ENCODE data around the gene FIGN. TPM values are rescaled to one million over a fixed set of nuclear protein-coding genes. Genes with fewer than 3 reads are reported as not detected.
A peak's percentile ranks its signal among the peaks of the same experiment; 100 is the strongest.

The FIGN gene
- total and polyA plus RNA-seq, 2 of the 13 experiments (the other 11 are each of a cell fraction or from before 2014, with no cell fraction given): 6.6 to 6.7 TPM

GRCh38 chr2:163580757-163581156 is 155.1 kb downstream of the FIGN start:
- Histone ChIP-seq H3K4me1 (ENCODE audit: insufficient read depth, low read length) (no peaks in the 10 kb centered on the region), H3K4me2 (ENCODE audit: low read depth, low read length) (no peak overlapping the region), H3K36me3 (replicated peaks in 1 of 2; ENCODE audit: control insufficient read depth in 1 of 2, insufficient read depth in 2 of 2, low read length in 2 of 2) (no peaks in the 10 kb centered on the region), H4K20me1 (ENCODE audit: insufficient read depth, low read length) (no peaks in the 10 kb centered on the region), H3K27me3 (ENCODE audit: control insufficient read depth in 1 of 2, insufficient read depth in 2 of 2, low read length in 2 of 2) (no peaks in the 10 kb centered on the region), H3K9me3 (ENCODE audit: low read length) (no peaks in the 10 kb centered on the region), H2AFZ (ENCODE audit: low read length) (no peak overlapping the region), H3K9ac (ENCODE audit: insufficient read depth, low read depth, low read length) (no peak overlapping the region), H3K79me2 (ENCODE audit: insufficient read depth, low read length) (no peaks in the 10 kb centered on the region), H3K27ac (ENCODE audit: extremely low read length, insufficient read depth, low read length) (no peak overlapping the region), H3K4me3 (replicated peaks in 1 of 3; ENCODE audit: insufficient read depth in 1 of 3, low read depth in 2 of 3, low read length in 3 of 3) (no peak overlapping the region)
- 43% methylated on average over 1 of the region's 1 CpG for WGBS (ENCODE audit: low lambda C conversion rate)
- FAIRE-seq (no peak), ATAC-seq (no peak), DNase-seq (ENCODE audit: low spot score) (no peak)
- ChIA-PET POLR2A (no interaction called here), CTCF (ENCODE audit: low intra/inter-chr PET ratio, low total read pairs) (no interaction called here)
- no TSS peak for BruUV-seq (replicated peaks)
- in situ Hi-C loops (cut with HindIII; ENCODE audit: extremely low pct_ligation_motif_present, low pct_unique_long_range_greater_than_20kb): no loop called here
- intact Hi-C loops (cut with micrococcal nuclease; ENCODE audit: unreplicated experiment): no loop called here
- TF ChIP-seq CEBPB (IDR thresholded peaks at IDR 0.05; ENCODE audit: borderline replicate concordance, low read depth, low read length) (peak; percentile 80), KMT2B (CRISPR knock-in tag; IDR thresholded peaks at IDR 0.05) (no peak)

DNA sequence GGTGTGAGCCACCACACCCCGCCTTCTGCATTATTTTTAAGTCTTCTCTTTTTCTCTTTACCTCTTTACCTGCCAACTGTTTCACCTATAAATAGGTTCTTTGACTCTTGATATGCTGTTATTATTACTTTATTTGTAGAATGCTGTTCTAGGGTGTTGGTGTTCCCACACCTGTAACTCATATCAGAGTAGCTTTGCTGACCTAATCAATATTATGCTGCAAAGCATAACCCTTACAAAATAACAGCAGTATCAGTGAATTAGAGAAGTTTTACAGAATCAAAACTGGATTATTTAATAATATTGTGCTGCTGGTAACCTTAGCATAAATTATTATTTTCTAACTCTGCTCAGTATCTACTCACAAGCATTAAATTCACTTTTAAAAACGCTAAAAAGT is 161.5 kb downstream of the FIGN start:
- no peaks in the 10 kb centered on the region for H3K79me2 ChIP-seq (ENCODE audit: insufficient read depth, low read length)
- H2AFZ ChIP-seq (ENCODE audit: low read length): no peak overlapping the region
- 21% methylated on average over 2 of the region's 2 CpGs for WGBS (ENCODE audit: low lambda C conversion rate)
- H3K27me3 ChIP-seq (ENCODE audit: control insufficient read depth in 1 of 2, insufficient read depth in 2 of 2, low read length in 2 of 2): no peaks in the 10 kb centered on the region
- intact Hi-C loops (cut with micrococcal nuclease; ENCODE audit: unreplicated experiment): no loop called here
- no peaks in the 10 kb centered on the region for H3K9me3 ChIP-seq (ENCODE audit: low read length)
- in situ Hi-C loops (cut with HindIII; ENCODE audit: extremely low pct_ligation_motif_present, low pct_unique_long_range_greater_than_20kb): no loop called here
- POLR2A ChIA-PET: no interaction called here
- no TSS peak for BruUV-seq (replicated peaks)
- no peak overlapping the region for H3K4me3 ChIP-seq (replicated peaks in 1 of 3; ENCODE audit: insufficient read depth in 1 of 3, low read depth in 2 of 3, low read length in 3 of 3)
- no peak for DNase-seq (ENCODE audit: low spot score)
- ATAC-seq: no peak
- H3K4me2 ChIP-seq (ENCODE audit: low read depth, low read length): no peak overlapping the region
- CTCF ChIA-PET (ENCODE audit: low intra/inter-chr PET ratio, low total read pairs): no interaction called here
- TF ChIP-seq MAFF (IDR thresholded peaks at IDR 0.05; ENCODE audit: low read depth, low read length) (peak; percentile 78), RBAK (CRISPR knock-in tag; IDR thresholded peaks at IDR 0.05) (no peak), MAFK (conservative IDR thresholded peaks at IDR 0.05 in 1 of 2, IDR thresholded peaks at IDR 0.05 in 1 of 2; ENCODE audit: low read length in 2 of 2) (peak; percentile 75 to 89), ADNP (CRISPR knock-in tag; IDR thresholded peaks at IDR 0.05) (no peak)
- TF ChIP-seq, protein P1, sequence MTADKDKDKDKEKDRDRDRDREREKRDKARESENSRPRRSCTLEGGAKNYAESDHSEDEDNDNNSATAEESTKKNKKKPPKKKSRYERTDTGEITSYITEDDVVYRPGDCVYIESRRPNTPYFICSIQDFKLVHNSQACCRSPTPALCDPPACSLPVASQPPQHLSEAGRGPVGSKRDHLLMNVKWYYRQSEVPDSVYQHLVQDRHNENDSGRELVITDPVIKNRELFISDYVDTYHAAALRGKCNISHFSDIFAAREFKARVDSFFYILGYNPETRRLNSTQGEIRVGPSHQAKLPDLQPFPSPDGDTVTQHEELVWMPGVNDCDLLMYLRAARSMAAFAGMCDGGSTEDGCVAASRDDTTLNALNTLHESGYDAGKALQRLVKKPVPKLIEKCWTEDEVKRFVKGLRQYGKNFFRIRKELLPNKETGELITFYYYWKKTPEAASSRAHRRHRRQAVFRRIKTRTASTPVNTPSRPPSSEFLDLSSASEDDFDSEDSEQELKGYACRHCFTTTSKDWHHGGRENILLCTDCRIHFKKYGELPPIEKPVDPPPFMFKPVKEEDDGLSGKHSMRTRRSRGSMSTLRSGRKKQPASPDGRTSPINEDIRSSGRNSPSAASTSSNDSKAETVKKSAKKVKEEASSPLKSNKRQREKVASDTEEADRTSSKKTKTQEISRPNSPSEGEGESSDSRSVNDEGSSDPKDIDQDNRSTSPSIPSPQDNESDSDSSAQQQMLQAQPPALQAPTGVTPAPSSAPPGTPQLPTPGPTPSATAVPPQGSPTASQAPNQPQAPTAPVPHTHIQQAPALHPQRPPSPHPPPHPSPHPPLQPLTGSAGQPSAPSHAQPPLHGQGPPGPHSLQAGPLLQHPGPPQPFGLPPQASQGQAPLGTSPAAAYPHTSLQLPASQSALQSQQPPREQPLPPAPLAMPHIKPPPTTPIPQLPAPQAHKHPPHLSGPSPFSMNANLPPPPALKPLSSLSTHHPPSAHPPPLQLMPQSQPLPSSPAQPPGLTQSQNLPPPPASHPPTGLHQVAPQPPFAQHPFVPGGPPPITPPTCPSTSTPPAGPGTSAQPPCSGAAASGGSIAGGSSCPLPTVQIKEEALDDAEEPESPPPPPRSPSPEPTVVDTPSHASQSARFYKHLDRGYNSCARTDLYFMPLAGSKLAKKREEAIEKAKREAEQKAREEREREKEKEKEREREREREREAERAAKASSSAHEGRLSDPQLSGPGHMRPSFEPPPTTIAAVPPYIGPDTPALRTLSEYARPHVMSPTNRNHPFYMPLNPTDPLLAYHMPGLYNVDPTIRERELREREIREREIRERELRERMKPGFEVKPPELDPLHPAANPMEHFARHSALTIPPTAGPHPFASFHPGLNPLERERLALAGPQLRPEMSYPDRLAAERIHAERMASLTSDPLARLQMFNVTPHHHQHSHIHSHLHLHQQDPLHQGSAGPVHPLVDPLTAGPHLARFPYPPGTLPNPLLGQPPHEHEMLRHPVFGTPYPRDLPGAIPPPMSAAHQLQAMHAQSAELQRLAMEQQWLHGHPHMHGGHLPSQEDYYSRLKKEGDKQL (CRISPR knock-in tag; IDR thresholded peaks at IDR 0.05; ENCODE audit: low read depth): no peak
- TF ChIP-seq, protein P2, sequence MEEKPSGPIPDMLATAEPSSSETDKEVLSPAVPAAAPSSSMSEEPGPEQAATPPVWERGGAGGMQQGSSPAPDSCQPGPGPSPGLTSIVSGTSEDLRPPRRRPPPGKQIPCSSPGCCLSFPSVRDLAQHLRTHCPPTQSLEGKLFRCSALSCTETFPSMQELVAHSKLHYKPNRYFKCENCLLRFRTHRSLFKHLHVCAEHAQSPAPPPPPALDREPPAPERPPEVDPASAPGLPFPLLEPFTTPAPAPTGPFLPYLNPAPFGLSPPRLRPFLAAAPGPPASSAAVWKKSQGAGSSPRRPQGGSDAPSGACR (CRISPR knock-in tag; IDR thresholded peaks at IDR 0.05): no peak
- no peak for FAIRE-seq
- no peak overlapping the region for H3K27ac ChIP-seq (ENCODE audit: extremely low read length, insufficient read depth, low read length)
- no peaks in the 10 kb centered on the region for H3K36me3 ChIP-seq (replicated peaks in 1 of 2; ENCODE audit: control insufficient read depth in 1 of 2, insufficient read depth in 2 of 2, low read length in 2 of 2)
- peaks cover 18% of the 10 kb centered on the region for H3K4me1 ChIP-seq (ENCODE audit: insufficient read depth, low read length)
- no peak overlapping the region for H3K9ac ChIP-seq (ENCODE audit: insufficient read depth, low read depth, low read length)
- no peaks in the 10 kb centered on the region for H4K20me1 ChIP-seq (ENCODE audit: insufficient read depth, low read length)

All from HepG2 (cell line).